GM21526 (cell line): ENCODE results near the gene B4GALNT4.
"Not testable (repeated sequence)": the region's sequence is repeated elsewhere in the genome, so short reads cannot be mapped to it uniquely, and the experiment has no call there.

Experiments used
- ATAC-seq: cut with Tn5 transposase; IDR thresholded peaks from one replicate; pipeline ENCODE4 v1.9.1; 2021; ENCODE audit warnings: moderate library complexity; ENCODE audit not compliant: unreplicated experiment, low FRiP score

Gene B4GALNT4, protein sequence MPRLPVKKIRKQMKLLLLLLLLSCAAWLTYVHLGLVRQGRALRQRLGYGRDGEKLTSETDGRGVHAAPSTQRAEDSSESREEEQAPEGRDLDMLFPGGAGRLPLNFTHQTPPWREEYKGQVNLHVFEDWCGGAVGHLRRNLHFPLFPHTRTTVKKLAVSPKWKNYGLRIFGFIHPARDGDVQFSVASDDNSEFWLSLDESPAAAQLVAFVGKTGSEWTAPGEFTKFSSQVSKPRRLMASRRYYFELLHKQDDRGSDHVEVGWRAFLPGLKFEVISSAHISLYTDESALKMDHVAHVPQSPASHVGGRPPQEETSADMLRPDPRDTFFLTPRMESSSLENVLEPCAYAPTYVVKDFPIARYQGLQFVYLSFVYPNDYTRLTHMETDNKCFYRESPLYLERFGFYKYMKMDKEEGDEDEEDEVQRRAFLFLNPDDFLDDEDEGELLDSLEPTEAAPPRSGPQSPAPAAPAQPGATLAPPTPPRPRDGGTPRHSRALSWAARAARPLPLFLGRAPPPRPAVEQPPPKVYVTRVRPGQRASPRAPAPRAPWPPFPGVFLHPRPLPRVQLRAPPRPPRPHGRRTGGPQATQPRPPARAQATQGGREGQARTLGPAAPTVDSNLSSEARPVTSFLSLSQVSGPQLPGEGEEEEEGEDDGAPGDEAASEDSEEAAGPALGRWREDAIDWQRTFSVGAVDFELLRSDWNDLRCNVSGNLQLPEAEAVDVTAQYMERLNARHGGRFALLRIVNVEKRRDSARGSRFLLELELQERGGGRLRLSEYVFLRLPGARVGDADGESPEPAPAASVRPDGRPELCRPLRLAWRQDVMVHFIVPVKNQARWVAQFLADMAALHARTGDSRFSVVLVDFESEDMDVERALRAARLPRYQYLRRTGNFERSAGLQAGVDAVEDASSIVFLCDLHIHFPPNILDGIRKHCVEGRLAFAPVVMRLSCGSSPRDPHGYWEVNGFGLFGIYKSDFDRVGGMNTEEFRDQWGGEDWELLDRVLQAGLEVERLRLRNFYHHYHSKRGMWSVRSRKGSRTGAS

DNA sequence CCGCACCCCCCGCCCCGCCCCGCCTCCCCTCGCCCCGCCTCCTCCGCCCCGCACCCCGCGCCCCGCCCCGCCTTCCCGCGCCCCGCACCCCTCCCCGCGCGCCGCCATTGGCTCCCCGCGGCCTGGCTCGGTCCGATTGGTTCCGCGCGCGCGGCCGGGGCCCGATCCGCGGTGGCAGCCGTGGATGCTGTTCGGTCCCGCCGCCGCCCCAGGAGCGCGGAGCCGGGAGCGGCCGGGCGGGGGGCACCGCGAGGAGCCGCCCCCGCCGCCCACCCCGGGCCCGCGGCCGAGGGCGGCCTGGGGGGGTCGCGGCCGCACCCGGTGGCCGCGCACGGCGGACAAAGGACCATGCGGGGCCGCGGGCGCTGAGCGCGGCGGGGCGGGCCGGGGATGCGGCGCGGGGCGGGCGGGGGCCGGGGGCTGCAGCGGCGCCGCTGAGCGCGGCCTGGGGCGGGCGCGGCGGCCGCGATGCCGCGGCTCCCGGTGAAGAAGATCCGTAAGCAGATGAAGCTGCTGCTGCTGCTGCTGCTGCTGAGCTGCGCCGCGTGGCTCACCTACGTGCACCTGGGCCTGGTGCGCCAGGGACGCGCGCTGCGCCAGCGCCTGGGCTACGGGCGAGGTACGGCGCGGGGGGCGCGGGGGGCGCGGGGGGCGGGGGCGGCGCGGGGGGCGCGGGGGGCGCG, at the start of gene B4GALNT4:
B4GALNT4 (plus strand) TSS at position 164 of the 683 bp plus-strand sequence; CDS start at position 469, 305 bp downstream.
- ATAC-seq: no peak

GRCh38 chr11:319888-320273, 49.4 kb upstream of the B4GALNT4 start:
- ATAC-seq: not testable (repeated sequence)

GRCh38 chr11:324156-324555, 45.1 kb upstream of the B4GALNT4 start:
- ATAC-seq: no peak

DNA sequence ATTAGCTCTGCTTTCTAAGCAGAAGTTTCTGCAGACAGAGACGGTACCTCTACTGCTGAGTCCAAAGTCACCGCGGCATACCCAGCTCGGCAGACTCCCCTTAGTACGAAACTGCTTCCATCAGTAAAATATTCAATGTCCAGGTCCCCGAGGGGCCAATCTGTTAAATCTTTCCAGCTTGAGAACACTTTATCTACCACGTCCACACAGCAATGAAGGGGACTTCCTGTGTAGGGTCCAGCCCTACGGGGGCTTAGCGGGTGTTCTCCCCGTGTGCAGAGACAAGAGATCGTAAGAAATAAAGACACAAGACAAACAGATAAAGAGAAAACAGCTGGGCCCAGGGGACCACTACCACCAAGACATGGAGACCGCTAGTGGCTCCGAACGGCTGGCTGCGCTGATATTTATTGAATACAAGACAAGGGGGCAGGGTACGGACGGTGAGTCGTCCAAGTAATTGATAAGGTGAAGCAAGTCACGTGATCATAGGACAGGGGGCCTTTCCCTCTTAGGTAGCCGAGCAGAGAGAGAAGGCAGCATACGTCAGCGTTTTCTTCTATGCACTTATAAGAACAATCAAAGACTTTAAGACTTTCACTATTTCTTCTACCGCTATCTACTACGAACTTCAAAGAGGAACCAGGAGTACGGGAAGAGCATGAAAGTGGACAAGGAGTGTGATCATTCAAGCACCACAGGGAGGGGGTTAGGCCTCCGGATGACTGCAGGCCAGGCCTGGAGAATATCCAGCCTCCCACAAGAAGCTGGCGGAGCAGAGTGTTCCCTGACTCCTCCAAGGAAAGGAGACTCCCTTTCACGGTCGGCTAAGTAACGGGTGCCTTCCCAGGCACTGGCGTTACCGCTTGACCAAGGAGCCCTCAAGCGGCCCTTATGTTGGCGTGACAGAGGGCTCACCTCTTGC, 44.4 kb upstream of the B4GALNT4 start:
- ATAC-seq: not testable (repeated sequence)

DNA sequence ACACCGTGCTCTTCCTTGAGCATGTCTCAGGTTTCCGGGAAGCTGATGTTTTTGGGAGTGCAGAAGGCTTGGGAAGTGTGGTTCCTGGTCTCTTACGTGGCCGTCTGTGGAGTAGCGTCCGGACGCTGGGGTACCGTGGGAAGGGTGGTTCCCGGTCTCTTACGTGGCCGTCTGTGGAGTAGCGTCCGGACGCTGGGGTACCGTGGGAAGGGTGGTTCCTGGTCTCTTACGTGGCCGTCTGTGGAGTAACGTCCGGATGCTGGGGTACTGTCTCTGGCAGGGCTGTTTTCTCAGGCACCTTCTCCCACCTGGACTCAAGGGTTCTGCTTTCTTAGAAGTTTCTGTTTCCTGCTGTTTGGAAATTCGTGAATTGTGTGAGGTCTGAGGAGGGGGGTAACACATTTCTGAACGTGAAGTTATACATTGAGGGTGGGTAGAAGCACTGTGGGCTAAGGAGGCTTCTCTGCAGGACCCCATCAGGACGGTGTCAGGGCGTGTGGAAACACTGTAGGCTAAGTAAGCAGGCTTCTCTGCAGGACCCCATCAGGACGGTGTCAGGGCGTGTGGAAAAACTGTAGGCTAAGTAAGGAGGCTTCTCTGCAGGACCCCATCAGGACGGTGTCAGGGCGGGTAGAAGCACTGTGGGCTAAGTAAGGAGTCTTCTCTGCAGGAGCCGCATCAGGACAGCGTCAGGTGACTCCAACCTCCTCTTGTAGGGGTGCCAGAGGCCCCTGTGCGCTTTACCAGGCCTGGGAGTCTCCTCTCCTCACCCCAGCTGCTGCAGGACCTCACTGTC, 43.3 kb upstream of the B4GALNT4 start:
- ATAC-seq: no peak

GRCh38 chr11:326592-326841, 42.8 kb upstream of the B4GALNT4 start:
- no peak for ATAC-seq

DNA sequence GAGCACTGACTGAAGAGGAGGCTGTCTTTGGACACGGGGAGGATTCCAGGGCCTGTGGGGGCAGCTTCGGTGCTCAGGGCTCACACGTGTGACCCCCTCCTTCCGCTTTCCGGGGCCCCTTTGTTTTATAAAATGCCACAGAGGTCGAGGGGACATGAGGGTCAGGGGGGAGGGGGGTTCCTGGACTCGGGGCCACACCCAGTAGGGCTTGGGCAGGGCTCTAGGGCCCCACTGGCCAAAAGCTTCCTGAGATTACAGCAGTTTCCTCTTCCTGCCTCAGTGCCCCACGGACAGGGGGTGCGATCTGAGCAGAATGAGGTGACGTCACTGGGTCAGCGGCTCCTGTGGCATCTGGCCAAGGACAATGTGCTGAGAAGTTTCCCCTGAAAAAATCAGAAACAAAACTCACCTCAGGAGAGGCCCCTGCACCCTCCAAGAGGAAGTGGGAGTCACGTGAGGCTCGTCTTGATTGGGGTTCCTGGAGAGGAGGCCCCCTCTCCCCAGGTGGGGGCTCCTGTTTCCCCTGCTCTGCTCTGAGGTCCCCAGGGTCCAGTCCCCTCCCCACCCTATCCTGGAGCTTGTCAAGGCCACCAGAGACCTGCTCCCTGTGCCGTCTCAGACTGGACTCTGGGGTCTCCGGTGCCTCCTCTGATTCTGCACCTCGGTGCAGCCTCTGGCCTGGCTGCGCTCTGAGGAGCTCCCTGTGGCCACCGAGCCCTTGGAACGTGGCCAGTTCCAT, 42.3 kb upstream of the B4GALNT4 start:
- ATAC-seq: peak; percentile 66

DNA sequence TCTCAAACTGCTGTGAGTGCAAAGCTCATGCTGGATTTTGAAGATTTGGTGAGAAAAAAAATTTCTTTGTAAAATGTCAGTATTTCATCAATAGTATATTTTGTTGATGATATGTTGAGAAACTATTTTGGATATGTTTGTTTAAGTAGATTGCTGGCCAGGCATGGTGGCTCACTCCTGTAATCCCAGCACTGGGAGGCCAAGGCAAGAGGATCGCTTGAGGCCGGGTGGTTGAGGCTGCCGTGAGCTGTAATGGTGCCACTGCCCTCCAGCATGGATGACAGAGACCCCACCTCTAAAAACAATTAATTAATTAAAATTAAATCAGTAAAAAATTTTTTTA, 41.7 kb upstream of the B4GALNT4 start:
- ATAC-seq: no peak

DNA sequence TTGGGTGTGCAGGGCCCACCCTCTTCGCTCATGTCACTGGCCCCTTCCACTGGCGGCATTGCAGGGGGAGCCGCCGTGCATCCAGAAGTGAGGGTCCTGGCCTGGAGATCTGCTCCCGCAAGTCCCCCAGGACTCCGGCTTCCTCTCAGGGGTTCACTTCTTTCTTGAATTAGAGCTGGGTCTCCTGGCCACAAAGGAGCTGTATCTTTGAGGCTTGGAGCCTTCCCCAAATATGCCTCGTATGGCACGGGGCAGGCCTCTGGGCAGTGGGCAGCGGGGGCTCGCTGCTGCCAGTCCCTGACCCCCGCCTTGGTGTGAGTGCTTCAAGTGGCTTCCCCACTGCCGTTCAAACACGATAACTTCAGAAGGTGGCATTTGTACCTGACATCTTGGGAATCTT, 41.3 kb upstream of the B4GALNT4 start:
- ATAC-seq: no peak

GRCh38 chr11:328516-329100, 40.7 kb upstream of the B4GALNT4 start:
- not testable (repeated sequence) for ATAC-seq

GRCh38 chr11:329886-330253, 39.4 kb upstream of the B4GALNT4 start:
- ATAC-seq: no peak

GRCh38 chr11:330307-330693, 39.0 kb upstream of the B4GALNT4 start:
- no peak for ATAC-seq

- ATAC-seq: no peak
These were observed 38.5 kb upstream of the B4GALNT4 start for GRCh38 chr11:330694-331357.

- no peak for ATAC-seq
These were observed 37.8 kb upstream of the B4GALNT4 start for GRCh38 chr11:331358-332060.

DNA sequence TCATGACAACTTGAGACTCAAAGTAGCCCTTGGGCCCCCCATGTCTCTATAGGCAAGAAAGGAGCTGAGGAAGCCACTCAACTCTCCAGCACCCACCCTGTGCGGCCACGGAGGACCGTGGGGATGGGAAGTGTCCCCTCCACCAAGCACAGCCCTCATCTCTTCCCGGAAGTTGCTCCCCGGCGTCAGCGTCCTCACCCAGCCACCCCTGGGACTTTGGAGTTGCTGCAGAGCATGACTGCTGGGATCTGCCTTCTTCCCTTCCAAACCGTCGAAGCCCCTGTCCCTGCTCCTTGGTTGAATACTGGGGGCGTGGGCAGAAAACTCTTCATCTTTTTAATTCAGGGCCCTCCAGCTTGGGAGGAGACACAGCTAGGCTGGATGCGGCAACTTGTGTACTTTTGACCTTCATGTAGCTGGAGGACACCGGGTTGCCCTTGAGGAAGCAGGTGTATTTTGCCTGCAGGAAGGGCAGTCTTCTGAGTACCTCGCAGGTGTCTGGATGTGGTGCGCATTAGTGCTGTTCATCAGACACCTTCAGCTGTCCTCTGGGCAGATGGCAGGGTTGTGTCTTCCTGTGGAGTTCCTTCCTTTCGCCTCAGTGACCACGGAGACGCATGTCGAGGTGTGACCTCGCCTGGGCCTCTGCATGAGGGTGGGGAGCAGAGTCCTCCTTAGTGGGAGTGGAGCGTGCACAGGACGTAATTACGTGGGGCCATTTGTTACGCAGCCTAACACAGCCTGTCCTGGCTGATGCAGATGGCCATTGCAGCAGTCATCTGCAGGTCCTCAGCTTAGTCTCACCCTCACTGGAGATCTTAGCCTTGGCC, 36.4 kb upstream of the B4GALNT4 start:
- ATAC-seq: no peak

DNA sequence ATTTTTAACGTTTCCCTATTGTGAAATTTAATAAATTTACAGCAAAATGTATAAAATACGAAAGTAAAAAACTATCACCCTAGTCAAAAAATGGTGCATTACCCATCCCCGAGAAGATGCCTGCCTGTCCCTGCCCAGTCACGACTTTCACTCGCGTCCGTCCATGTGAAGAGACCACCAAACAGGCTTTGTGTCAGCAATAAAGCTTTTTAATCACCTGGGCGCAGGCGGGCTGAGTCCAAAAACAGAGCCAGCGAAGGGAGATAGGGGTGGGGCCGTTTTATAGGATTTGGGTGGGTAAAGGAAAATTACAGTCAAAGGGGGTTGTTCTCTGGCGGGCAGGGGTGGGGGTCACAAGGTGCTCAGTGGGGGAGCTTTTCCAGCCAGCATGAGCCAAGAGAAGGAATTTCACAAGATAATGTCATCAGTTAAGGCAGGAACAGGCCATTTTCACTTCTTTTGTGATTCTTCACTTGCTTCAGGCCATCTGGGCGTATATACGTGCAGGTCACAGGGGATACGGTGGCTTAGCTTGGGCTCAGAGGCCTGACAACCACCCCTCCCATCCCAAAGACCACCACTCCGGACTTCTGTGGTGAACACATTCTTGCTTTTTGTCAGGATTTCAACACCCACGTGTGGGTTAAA, 35.6 kb upstream of the B4GALNT4 start:
- ATAC-seq: not testable (repeated sequence)
